ENCODE data around the gene SPOUT1.
"Not testable (repeated sequence)": the region's sequence is repeated elsewhere in the genome, so short reads cannot be mapped to it uniquely, and the experiment has no call there.

DNA sequence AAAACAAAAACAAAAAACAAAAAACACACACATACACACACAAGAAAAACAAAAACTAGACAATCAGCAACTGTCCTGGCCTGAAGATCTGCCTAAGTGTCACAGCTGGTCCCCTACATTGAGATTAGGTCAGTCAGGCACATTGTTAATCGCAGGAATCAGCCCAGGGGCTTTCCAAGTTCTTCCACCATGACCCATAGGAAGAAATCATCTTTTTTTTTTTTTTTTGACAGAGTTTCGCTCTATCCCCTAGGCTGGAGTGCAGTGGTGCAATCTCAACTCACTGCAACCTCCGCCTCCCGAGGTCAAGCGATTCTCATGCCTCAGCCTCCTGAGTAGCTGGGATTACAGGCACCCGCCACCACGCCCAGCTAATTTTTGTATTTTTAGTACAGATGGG is 13.6 kb upstream of the SPOUT1 start:
- TF ChIP-seq, protein P1, sequence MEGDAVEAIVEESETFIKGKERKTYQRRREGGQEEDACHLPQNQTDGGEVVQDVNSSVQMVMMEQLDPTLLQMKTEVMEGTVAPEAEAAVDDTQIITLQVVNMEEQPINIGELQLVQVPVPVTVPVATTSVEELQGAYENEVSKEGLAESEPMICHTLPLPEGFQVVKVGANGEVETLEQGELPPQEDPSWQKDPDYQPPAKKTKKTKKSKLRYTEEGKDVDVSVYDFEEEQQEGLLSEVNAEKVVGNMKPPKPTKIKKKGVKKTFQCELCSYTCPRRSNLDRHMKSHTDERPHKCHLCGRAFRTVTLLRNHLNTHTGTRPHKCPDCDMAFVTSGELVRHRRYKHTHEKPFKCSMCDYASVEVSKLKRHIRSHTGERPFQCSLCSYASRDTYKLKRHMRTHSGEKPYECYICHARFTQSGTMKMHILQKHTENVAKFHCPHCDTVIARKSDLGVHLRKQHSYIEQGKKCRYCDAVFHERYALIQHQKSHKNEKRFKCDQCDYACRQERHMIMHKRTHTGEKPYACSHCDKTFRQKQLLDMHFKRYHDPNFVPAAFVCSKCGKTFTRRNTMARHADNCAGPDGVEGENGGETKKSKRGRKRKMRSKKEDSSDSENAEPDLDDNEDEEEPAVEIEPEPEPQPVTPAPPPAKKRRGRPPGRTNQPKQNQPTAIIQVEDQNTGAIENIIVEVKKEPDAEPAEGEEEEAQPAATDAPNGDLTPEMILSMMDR (IDR thresholded peaks at IDR 0.05), result not testable (repeated sequence)
- not testable (repeated sequence) for TF ChIP-seq POLR2A (IDR thresholded peaks at IDR 0.05)

Data from tibial nerve (tissue), 3 donors.